HG02840 (cell line): ENCODE data around the gene MYBPC3.

ENCODE experiments used
- ATAC-seq: cut with Tn5 transposase; IDR thresholded peaks from one replicate; pipeline ENCODE4 v1.9.1; 2021; ENCODE audit warnings: mild to moderate bottlenecking, moderate library complexity, moderate number of reproducible peaks; ENCODE audit not compliant: unreplicated experiment, low FRiP score

Gene MYBPC3

GRCh38 chr11:47359162-47359561 lies 6.7 kb upstream of the MYBPC3 start:
- no peak for ATAC-seq

- no peak for ATAC-seq
Observed at GRCh38 chr11:47358731-47359051, 6.2 kb upstream of the MYBPC3 start.

- ATAC-seq, result no peak
Observed at GRCh38 chr11:47357985-47358730, 5.7 kb upstream of the MYBPC3 start.

GRCh38 chr11:47356998-47357329 lies 4.5 kb upstream of the MYBPC3 start:
- no peak for ATAC-seq

GRCh38 chr11:47356129-47356997 lies 3.9 kb upstream of the MYBPC3 start:
- no peak for ATAC-seq

- ATAC-seq, result no peak
Observed at GRCh38 chr11:47355283-47356128, 3.0 kb upstream of the MYBPC3 start.

- no peak for ATAC-seq
Observed at GRCh38 chr11:47354913-47355282, 2.4 kb upstream of the MYBPC3 start.

- no peak for ATAC-seq
Observed at GRCh38 chr11:47353978-47354774, 1.7 kb upstream of the MYBPC3 start.

GRCh38 chr11:47351156-47352126 lies 1.1 kb downstream of the MYBPC3 start:
- no peak for ATAC-seq

GRCh38 chr11:47350315-47350714 lies 2.2 kb downstream of the MYBPC3 start:
- ATAC-seq, result no peak

- no peak for ATAC-seq
Observed at GRCh38 chr11:47349521-47350095, 2.9 kb downstream of the MYBPC3 start.

GRCh38 chr11:47348859-47349258 lies 3.6 kb downstream of the MYBPC3 start:
- ATAC-seq, result no peak

GRCh38 chr11:47348131-47348802 lies 4.2 kb downstream of the MYBPC3 start:
- ATAC-seq, result no peak

GRCh38 chr11:47347137-47347536 lies 5.4 kb downstream of the MYBPC3 start:
- no peak for ATAC-seq

GRCh38 chr11:47345890-47346563 lies 6.5 kb downstream of the MYBPC3 start:
- no peak for ATAC-seq

- no peak for ATAC-seq
Observed at GRCh38 chr11:47342854-47343253, 9.6 kb downstream of the MYBPC3 start.

- no peak for ATAC-seq
Observed at GRCh38 chr11:47342036-47342803, 10.3 kb downstream of the MYBPC3 start.
